H1 (cell line): ENCODE data around the gene FAM98C. TPM values are rescaled to one million over a fixed set of nuclear protein-coding genes. Genes with fewer than 3 reads are reported as not detected.

Experiments used
- BCL11A ChIP-seq, 2 experiments: IDR thresholded peaks; one replicate each; pipeline ENCODE4 v1.6.1; 2011; ENCODE audit warnings: low read depth in 2 of 2, low read length in 2 of 2, mild to moderate bottlenecking in 2 of 2
- POLR2AphosphoS5 ChIP-seq: IDR thresholded peaks from 2 replicates; pipeline ENCODE4 v1.6.1; 2011; ENCODE audit warnings: low read depth, low read length
- RNF2 ChIP-seq: fragments of 200-900, 300-1000 bp; sonication (generic); IDR thresholded peaks from 2 replicates; pipeline ENCODE4 v1.7.1; 2016; ENCODE audit warnings: borderline replicate concordance, low read depth, mild to moderate bottlenecking, antibody characterized with exemption, low read length; ENCODE audit not compliant: poor library complexity, severe bottlenecking; ENCODE audit errors: missing control alignments
- SP4 ChIP-seq: IDR thresholded peaks from 2 replicates; pipeline ENCODE4 v1.6.1; 2012; ENCODE audit warnings: low read length, inconsistent platforms
- SUZ12 ChIP-seq: fragments of 200-600 bp; sonication (generic); IDR thresholded peaks from 2 replicates; pipeline ENCODE4 v1.6.1; 2012; ENCODE audit warnings: mild to moderate bottlenecking, inconsistent platforms, low read length, moderate library complexity, mixed read lengths
- polyA plus RNA-seq, 7 experiments: library from polyadenylated mRNA; depleted of rRNA in 3 of 7; stranded (reverse) in 5 of 7; unstranded in 2 of 7; fragments of >200 nt in 5 of 7; fragments of 200-250 nt in 2 of 7; gene quantifications; 1 replicate in 5 of 7; 2 replicates in 1 of 7; 4 replicates in 1 of 7; pipeline versions ENCODE4 v1.2.1 to v1.2.3, GENCODE V29; 2011 to 2013; ENCODE audit warnings: missing spikeins in 2 of 7, mixed read lengths in 2 of 7
- total RNA-seq: library from RNA; stranded (reverse); fragmentation: NEBNext Ultra II Directional; extraction: Animal tissue kit (Norgen Biotek cat#: 25700); gene quantifications from 2 replicates; pipeline ENCODE4 v1.2.1, GENCODE V29; 2021
- TF ChIP-seq, protein P1 (sequence below): IDR thresholded peaks from 2 replicates; pipeline ENCODE4 v1.6.1; 2012; ENCODE audit warnings: inconsistent platforms
- TF ChIP-seq, protein P2 (sequence below), 3 experiments: IDR thresholded peaks; 1 replicate in 2 of 3; 2 replicates in 1 of 3; pipeline versions ENCODE4 v1.5.1 to v1.6.1; 2011; ENCODE audit warnings: low read length in 3 of 3, mild to moderate bottlenecking in 3 of 3, inconsistent platforms in 2 of 3, low read depth in 1 of 3, moderate library complexity in 1 of 3; ENCODE audit not compliant: insufficient read depth in 1 of 3; ENCODE audit errors: control extremely low read depth in 1 of 3

The FAM98C gene
- total and polyA plus RNA-seq, 2 of the 8 experiments (the other 6 are each of a cell fraction or from before 2014, with no cell fraction given): 6.1 to 9.4 TPM

DNA sequence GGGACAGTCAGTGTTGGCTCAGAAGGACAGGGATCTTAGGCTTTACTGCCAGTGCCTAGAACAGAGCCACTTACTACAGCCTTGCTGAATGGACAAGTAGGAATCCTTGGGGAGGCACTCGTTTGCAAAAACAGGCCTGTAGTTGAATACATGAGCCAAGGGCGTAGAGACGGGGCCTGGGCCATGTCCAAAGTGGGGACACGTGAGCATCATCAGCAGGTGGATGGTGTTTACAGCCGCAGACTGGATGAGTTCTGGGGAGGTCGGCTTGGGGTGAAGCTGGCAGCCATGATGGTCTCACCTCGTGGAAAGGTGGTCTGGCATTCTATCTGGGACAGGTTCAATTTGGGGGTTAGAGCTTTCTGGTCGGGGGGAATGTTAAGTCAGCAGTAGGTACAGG is 48.1 kb downstream of the FAM98C start (continued):
- TF ChIP-seq POLR2AphosphoS5: no peak
- TF ChIP-seq, protein P1, sequence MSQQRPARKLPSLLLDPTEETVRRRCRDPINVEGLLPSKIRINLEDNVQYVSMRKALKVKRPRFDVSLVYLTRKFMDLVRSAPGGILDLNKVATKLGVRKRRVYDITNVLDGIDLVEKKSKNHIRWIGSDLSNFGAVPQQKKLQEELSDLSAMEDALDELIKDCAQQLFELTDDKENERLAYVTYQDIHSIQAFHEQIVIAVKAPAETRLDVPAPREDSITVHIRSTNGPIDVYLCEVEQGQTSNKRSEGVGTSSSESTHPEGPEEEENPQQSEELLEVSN: no peak
- TF ChIP-seq, protein P2, sequence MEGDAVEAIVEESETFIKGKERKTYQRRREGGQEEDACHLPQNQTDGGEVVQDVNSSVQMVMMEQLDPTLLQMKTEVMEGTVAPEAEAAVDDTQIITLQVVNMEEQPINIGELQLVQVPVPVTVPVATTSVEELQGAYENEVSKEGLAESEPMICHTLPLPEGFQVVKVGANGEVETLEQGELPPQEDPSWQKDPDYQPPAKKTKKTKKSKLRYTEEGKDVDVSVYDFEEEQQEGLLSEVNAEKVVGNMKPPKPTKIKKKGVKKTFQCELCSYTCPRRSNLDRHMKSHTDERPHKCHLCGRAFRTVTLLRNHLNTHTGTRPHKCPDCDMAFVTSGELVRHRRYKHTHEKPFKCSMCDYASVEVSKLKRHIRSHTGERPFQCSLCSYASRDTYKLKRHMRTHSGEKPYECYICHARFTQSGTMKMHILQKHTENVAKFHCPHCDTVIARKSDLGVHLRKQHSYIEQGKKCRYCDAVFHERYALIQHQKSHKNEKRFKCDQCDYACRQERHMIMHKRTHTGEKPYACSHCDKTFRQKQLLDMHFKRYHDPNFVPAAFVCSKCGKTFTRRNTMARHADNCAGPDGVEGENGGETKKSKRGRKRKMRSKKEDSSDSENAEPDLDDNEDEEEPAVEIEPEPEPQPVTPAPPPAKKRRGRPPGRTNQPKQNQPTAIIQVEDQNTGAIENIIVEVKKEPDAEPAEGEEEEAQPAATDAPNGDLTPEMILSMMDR (IDR thresholded peaks at IDR 0.05; ENCODE audit: control extremely low read depth in 1 of 3, insufficient read depth in 1 of 3, low read depth in 1 of 3, low read length in 3 of 3): no peak
- TF ChIP-seq RNF2: no peak
- no peak for TF ChIP-seq SP4
- TF ChIP-seq SUZ12: no peak
- TF ChIP-seq BCL11A (IDR thresholded peaks at IDR 0.05; ENCODE audit: low read depth in 2 of 2, low read length in 2 of 2): no peak
